Endothelial cell of umbilical vein (primary cell): ENCODE data around the gene LRRC38. TPM values are rescaled to one million over a fixed set of nuclear protein-coding genes. Genes with fewer than 3 reads are reported as not detected.

Experiments used
- BruUV-seq: library from RNA; stranded (reverse); fragments of 400-500 nt; replicated peaks from 2 replicates; lab custom pipeline; 2021; lab: Mats Ljungman, UMichigan
- CTCF ChIA-PET: fragments of 300-600, 350-600 bp; sonication (Branson Sonifier 250); formaldehyde crosslinking; loops from one replicate; lab custom pipeline; 2021; ENCODE audit warnings: antibody characterized with exemption, inconsistent platforms; lab: Charles Lee
- POLR2A ChIA-PET: fragments of 300-600, 350-600 bp; sonication (Branson Sonifier 250); formaldehyde crosslinking; loops from one replicate; lab custom pipeline; 2021; ENCODE audit warnings: antibody characterized with exemption, inconsistent platforms; lab: Charles Lee
- DNase-seq: peaks from one replicate; pipeline ENCODE4 v3.0.0-alpha.2; 2011; ENCODE audit warnings: low read depth, low spot score
- FAIRE-seq: peaks from 2 replicates; lab custom pipeline; 2011; peaks lifted over from hg19 to GRCh38; lab: Jason Lieb, UNC
- H2AFZ ChIP-seq: 2 replicates; pipeline ENCODE4 v1.6.0; 2012; ENCODE audit warnings: low read depth, low read length, control low read depth, inconsistent platforms
- H3K27ac ChIP-seq: 2 replicates; pipeline ENCODE4 v1.5.1; 2011; ENCODE audit warnings: low read depth, mild to moderate bottlenecking, control low read depth, low read length, moderate library complexity; ENCODE audit not compliant: insufficient read depth
- H3K27me3 ChIP-seq, 2 experiments: 2 replicates each; pipeline versions ENCODE4 v1.6.0 to v1.6.1; 2011; ENCODE audit warnings: low read length in 2 of 2, mixed read lengths in 1 of 2; ENCODE audit not compliant: control insufficient read depth in 2 of 2, insufficient read depth in 2 of 2
- H3K36me3 ChIP-seq, 2 experiments: 2 replicates in 1 of 2; 3 replicates in 1 of 2; pipeline ENCODE4 v1.5.1; 2011; ENCODE audit warnings: low read length in 2 of 2, mild to moderate bottlenecking in 1 of 2, moderate library complexity in 1 of 2; ENCODE audit not compliant: control insufficient read depth in 2 of 2, insufficient read depth in 2 of 2; ENCODE audit errors: extremely low read depth in 1 of 2
- H3K4me1 ChIP-seq: 3 replicates; pipeline ENCODE4 v1.5.1; 2011; ENCODE audit warnings: mild to moderate bottlenecking, low read length; ENCODE audit not compliant: control insufficient read depth, insufficient read depth; ENCODE audit errors: extremely low read depth
- H3K4me2 ChIP-seq: 2 replicates; pipeline ENCODE4 v1.6.1; 2011; ENCODE audit warnings: low read length, control low read depth, mixed read lengths; ENCODE audit not compliant: insufficient read depth
- H3K4me3 ChIP-seq, 3 experiments: fragments of 200-600 bp in 1 of 3; sonication (generic), shearing (Covaris generic) in 1 of 3; replicated peaks in 1 of 3; 2 replicates each; pipeline ENCODE4 v1.5.1; 2011 to 2016; ENCODE audit warnings: control low read depth in 3 of 3, low read length in 3 of 3, mild to moderate bottlenecking in 2 of 3, inconsistent platforms in 1 of 3, low read depth in 1 of 3, moderate library complexity in 1 of 3; ENCODE audit not compliant: insufficient read depth in 1 of 3
- H3K79me2 ChIP-seq: 2 replicates; pipeline ENCODE4 v1.6.0; 2012; ENCODE audit warnings: low read length, inconsistent platforms; ENCODE audit not compliant: control insufficient read depth, insufficient read depth
- H3K9ac ChIP-seq: replicated peaks from 2 replicates; pipeline ENCODE3; 2011; ENCODE audit warnings: low read length, control low read depth; ENCODE audit not compliant: insufficient read depth; ENCODE audit errors: extremely low read depth
- H3K9me1 ChIP-seq: replicated peaks from 3 replicates; pipeline ENCODE4 v1.6.0; 2011; ENCODE audit warnings: mild to moderate bottlenecking, low read length; ENCODE audit not compliant: control insufficient read depth, insufficient read depth; ENCODE audit errors: extremely low read depth
- H3K9me3 ChIP-seq: replicated peaks from 2 replicates; pipeline ENCODE4 v1.5.1; 2012; ENCODE audit warnings: low read length, inconsistent platforms; ENCODE audit not compliant: control insufficient read depth, insufficient read depth
- H4K20me1 ChIP-seq: replicated peaks from 2 replicates; pipeline ENCODE3; 2011; ENCODE audit warnings: mild to moderate bottlenecking, low read length; ENCODE audit not compliant: control insufficient read depth, insufficient read depth; ENCODE audit errors: extremely low read depth
- CTCF ChIP-seq, 2 donors: IDR thresholded peaks; 1 replicate in 1 of 2; 2 replicates in 1 of 2; pipeline ENCODE4 v1.5.1; 2011; ENCODE audit warnings: low read length in 2 of 2, mild to moderate bottlenecking in 2 of 2, moderate library complexity in 2 of 2, control low read depth in 1 of 2, inconsistent platforms in 1 of 2, low read depth in 1 of 2; ENCODE audit not compliant: insufficient read depth in 1 of 2; ENCODE audit errors: extremely low read depth in 1 of 2
- EZH2 ChIP-seq: IDR thresholded peaks from 2 replicates; pipeline ENCODE4 v1.6.1; 2012; ENCODE audit warnings: borderline replicate concordance, low read depth, mild to moderate bottlenecking, moderate library complexity, low read length, inconsistent platforms; ENCODE audit not compliant: severe bottlenecking
- FOS ChIP-seq: IDR thresholded peaks from 2 replicates; pipeline ENCODE4 v1.6.1; 2011; ENCODE audit warnings: mild to moderate bottlenecking, low read length, moderate library complexity, borderline replicate concordance; ENCODE audit not compliant: insufficient read depth
- GATA2 ChIP-seq: IDR thresholded peaks from 2 replicates; pipeline ENCODE4 v1.7.0; 2011; ENCODE audit warnings: low read depth, mild to moderate bottlenecking, moderate library complexity, mixed read lengths, low read length; ENCODE audit not compliant: insufficient read length, insufficient read depth
- JUN ChIP-seq: IDR thresholded peaks from 2 replicates; pipeline ENCODE4 v1.6.1; 2011; ENCODE audit warnings: borderline replicate concordance, low read depth; ENCODE audit not compliant: insufficient read length, insufficient read depth
- MAX ChIP-seq: IDR thresholded peaks from 2 replicates; pipeline ENCODE4 v1.6.1; 2011; ENCODE audit not compliant: insufficient read depth, insufficient read length
- MYC ChIP-seq: IDR thresholded peaks from one replicate; pipeline ENCODE4 v1.6.1; 2011; ENCODE audit warnings: mild to moderate bottlenecking, low read depth, low read length
- POLR2A ChIP-seq: IDR thresholded peaks from 2 replicates; pipeline ENCODE4 v1.6.1; 2012; ENCODE audit warnings: low read depth, mild to moderate bottlenecking, control low read depth, low read length
- POLR2AphosphoS5 ChIP-seq: IDR thresholded peaks from 2 replicates; pipeline ENCODE4 v1.6.1; 2012; ENCODE audit warnings: low read depth, mild to moderate bottlenecking, control low read depth, low read length, moderate library complexity; ENCODE audit not compliant: insufficient read depth
- dilution Hi-C: fragments of 300-500 bp; cut with MboI; formaldehyde crosslinking; loops from one replicate; pipeline ENCODE4 v1.15.0; 2019; ENCODE audit warnings: low sequenced_read_pairs; ENCODE audit not compliant: extremely low pct_ligation_motif_present
- intact Hi-C: fragments of 100-400 bp; cut with micrococcal nuclease; formaldehyde crosslinking; loops from one replicate; pipeline ENCODE4 v1.10.0; 2022
- polyA plus RNA-seq, 4 experiments: library from polyadenylated mRNA; depleted of rRNA in 3 of 4; stranded (reverse) in 3 of 4; unstranded in 1 of 4; fragments of >200 nt; gene quantifications; 2 replicates each; pipeline versions ENCODE4 v1.2.1 to v1.2.3, GENCODE V29; 2011 to 2012; ENCODE audit warnings: missing spikeins in 1 of 4
- total RNA-seq: library from RNA; stranded (reverse); gene quantifications from 2 replicates; pipeline ENCODE4 v1.2.3, GENCODE V29; 2021

The LRRC38 gene
- total and polyA plus RNA-seq, 2 donors (not counting 3 experiments of a cell fraction or from before 2014, with no cell fraction given), result not detected

GRCh38 chr1:13523780-13524477, 10.1 kb upstream of the LRRC38 start:
- Histone ChIP-seq H3K9me1 (no peaks in the 10 kb centered on the region), H3K79me2 (no peaks in the 10 kb centered on the region), H4K20me1 (no peaks in the 10 kb centered on the region), H3K9ac (no peak overlapping the region), H3K9me3 (peaks cover 3% of the 10 kb centered on the region), H3K36me3 (no peaks in the 10 kb centered on the region), H3K27ac (no peak overlapping the region), H3K27me3 (no peaks in the 10 kb centered on the region), H3K4me3 (no peak overlapping the region), H2AFZ (no peak overlapping the region), H3K4me2 (no peak overlapping the region), H3K4me1 (no peaks in the 10 kb centered on the region)
- dilution Hi-C loops (no loop called here), intact Hi-C loops (no loop called here)
- CTCF ChIA-PET, result no interaction called here
- FAIRE-seq (no peak), DNase-seq (no peak)
- TF ChIP-seq MAX, result no peak
- TF ChIP-seq POLR2A, result no peak
- TF ChIP-seq CTCF (IDR thresholded peaks at IDR 0.05; ENCODE audit: extremely low read depth in 1 of 2, insufficient read depth in 1 of 2, low read depth in 1 of 2, low read length in 2 of 2), result no peak
- TF ChIP-seq JUN, result no peak
- TF ChIP-seq FOS, result no peak
- TF ChIP-seq EZH2, result no peak
- no peak for TF ChIP-seq POLR2AphosphoS5
- TF ChIP-seq GATA2, result no peak
- TF ChIP-seq MYC, result no peak
- POLR2A ChIA-PET, result no interaction called here
- BruUV-seq, result no TSS peak
